ENCODE measurements around the gene CBX5.
"Not testable (repeated sequence)": the region's sequence is repeated elsewhere in the genome, so short reads cannot be mapped to it uniquely, and the experiment has no call there.

Gene CBX5

DNA sequence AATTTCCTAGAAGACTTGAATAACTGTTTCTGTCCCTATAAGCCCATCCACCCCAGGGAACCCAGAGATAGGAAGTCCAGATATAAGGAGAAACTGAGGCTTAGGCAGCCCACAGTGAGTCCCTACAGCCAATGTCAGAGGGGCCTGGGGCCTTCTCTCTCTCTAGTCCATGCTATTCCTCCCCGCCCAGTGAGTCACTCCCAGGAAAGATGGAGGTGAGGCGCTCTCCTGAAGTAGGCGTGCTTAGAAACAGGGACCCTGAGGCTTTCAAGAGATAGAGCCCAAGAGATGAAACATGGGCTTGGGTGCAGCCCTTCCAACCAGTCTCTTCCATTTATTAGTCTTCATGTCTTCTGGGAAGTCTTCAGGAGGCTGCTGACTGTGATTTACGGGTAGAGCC, 88.8 kb downstream of the CBX5 start:
- H3K4me3 ChIP-seq (ENCODE audit: low read depth, low read length): no peak overlapping the region
- DNase-seq (ENCODE audit: low read depth): no peak
- no peak for TF ChIP-seq CTCF (IDR thresholded peaks at IDR 0.05; ENCODE audit: insufficient read depth, low read depth, low read length, missing control alignments)

DNA sequence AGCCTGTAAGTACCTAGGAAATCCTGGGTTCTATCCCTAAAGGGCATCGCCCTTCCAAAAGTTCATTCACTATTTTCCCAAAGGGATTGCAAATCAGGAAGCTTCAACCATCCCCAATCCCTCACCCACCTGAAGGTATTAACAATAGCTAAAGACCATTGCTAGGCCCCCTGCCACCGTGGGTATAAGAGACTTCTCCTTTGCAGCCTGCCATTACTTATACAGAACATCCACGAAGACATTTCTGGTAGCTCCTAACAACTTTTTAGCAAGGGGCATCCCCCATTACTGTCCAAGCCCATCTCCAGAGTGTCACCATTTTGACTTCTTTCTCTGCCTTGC, 90.8 kb downstream of the CBX5 start:
- peak overlapping the region; percentile 87 for H3K4me3 ChIP-seq (ENCODE audit: low read depth, low read length)
- TF ChIP-seq CTCF (IDR thresholded peaks at IDR 0.05; ENCODE audit: insufficient read depth, low read depth, low read length, missing control alignments): no peak
- no peak for DNase-seq (ENCODE audit: low read depth)

DNA sequence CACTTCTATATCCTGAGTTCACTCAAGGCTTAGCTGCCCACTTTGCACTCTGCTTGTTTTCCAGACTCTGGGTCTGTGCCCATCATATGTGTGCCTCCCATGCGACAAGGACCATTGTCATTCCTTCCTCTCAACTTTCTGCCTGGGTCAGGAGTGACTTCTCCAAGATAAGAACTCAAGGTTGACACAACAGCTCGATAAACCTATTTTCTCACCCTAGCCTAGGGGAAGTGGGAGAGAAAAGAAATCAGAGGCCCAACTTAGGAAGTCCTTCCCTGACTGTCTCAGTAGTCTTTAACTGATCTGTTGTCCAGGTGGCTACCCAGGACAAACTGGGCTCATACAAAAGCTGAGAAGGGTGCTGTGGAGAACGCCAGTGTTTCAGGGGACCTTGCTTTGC, 92.8 kb downstream of the CBX5 start:
- no peak overlapping the region for H3K4me3 ChIP-seq (ENCODE audit: low read depth, low read length)
- TF ChIP-seq CTCF (IDR thresholded peaks at IDR 0.05; ENCODE audit: insufficient read depth, low read depth, low read length, missing control alignments): no peak
- no peak for DNase-seq (ENCODE audit: low read depth)

GRCh38 chr12:54185919-54186318, 94.0 kb downstream of the CBX5 start:
- no peak for TF ChIP-seq CTCF (IDR thresholded peaks at IDR 0.05; ENCODE audit: insufficient read depth, low read depth, low read length, missing control alignments)
- no peak overlapping the region for H3K4me3 ChIP-seq (ENCODE audit: low read depth, low read length)
- no peak for DNase-seq (ENCODE audit: low read depth)

GRCh38 chr12:54185297-54185696, 94.6 kb downstream of the CBX5 start:
- DNase-seq (ENCODE audit: low read depth); H3K4me3 ChIP-seq (ENCODE audit: low read depth, low read length): not testable (repeated sequence)

DNA sequence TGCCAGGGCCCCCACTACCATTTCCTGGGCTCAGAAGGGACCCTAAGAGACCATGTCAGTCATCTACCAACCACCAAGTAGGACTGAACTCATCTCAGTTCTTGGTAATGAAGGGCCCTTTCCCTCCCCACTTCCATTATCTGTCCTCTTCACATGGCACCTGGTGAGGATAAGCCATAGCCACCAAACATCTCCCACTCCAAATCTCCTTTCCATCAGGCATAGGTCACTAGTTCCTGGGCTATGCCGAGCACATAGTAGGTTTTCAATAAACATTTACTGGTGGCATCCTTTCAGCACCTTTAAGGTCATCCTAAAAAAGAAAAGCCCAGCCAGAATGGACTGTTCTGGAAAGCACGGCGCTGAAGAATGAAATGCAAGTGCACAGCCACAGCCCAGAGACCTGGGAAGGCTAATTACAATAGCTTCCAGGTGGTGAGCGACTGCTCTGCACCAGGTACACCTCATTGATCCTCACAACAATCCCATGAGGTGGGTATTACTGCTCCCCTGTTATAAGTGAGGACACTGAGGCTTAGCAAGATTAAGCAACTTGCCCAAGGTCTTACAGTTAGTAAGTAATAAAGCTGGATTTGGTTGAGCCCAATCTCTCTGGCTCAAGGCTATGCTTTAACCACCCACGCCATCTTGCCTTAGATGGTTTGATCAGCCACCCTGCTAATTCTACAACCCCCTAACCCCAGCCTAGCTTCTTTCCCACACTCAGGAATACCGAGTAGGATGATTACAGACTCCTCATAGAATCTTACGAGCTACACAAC, 95.7 kb downstream of the CBX5 start:
- no peak for DNase-seq (ENCODE audit: low read depth)
- H3K4me3 ChIP-seq (ENCODE audit: low read depth, low read length): no peak overlapping the region
- no peak for TF ChIP-seq CTCF (IDR thresholded peaks at IDR 0.05; ENCODE audit: insufficient read depth, low read depth, low read length, missing control alignments)

GRCh38 chr12:54182981-54183380, 96.9 kb downstream of the CBX5 start:
- no peak for TF ChIP-seq CTCF (IDR thresholded peaks at IDR 0.05; ENCODE audit: insufficient read depth, low read depth, low read length, missing control alignments)
- no peak for DNase-seq (ENCODE audit: low read depth)
- H3K4me3 ChIP-seq (ENCODE audit: low read depth, low read length): no peak overlapping the region
